GM23248 (cell line): ENCODE results near the gene AFAP1. TPM values are rescaled to one million over a fixed set of nuclear protein-coding genes. Genes with fewer than 3 reads are reported as not detected.

Experiments used
- DNase-seq: peaks from one replicate; pipeline ENCODE4 v3.0.0-alpha.2; 2015
- H2AFZ ChIP-seq: fragments of 200-600 bp; sonication (generic); 2 replicates; pipeline ENCODE4 v1.6.1; 2016; ENCODE audit warnings: antibody characterized with exemption
- H3F3A ChIP-seq: fragments of 200-600 bp; sonication (generic); 2 replicates; pipeline ENCODE4 v1.6.1; 2016; ENCODE audit warnings: mild to moderate bottlenecking, antibody characterized with exemption, mixed run types; ENCODE audit not compliant: insufficient read depth
- H3K27ac ChIP-seq: fragments of 200-600 bp; sonication (generic); 2 replicates; pipeline ENCODE4 v1.5.1; 2016; ENCODE audit warnings: mild to moderate bottlenecking
- H3K27me3 ChIP-seq: fragments of 200-600 bp; sonication (generic); replicated peaks from 2 replicates; pipeline ENCODE4 v1.6.1; 2016; ENCODE audit warnings: mild to moderate bottlenecking; ENCODE audit not compliant: insufficient read depth
- H3K36me3 ChIP-seq: fragments of 200-600 bp; sonication (generic); 2 replicates; pipeline ENCODE4 v1.6.1; 2016; ENCODE audit warnings: low read depth, mild to moderate bottlenecking
- H3K4me1 ChIP-seq: fragments of 200-600 bp; sonication (generic); 2 replicates; pipeline ENCODE4 v1.6.1; 2016; ENCODE audit warnings: mild to moderate bottlenecking; ENCODE audit not compliant: insufficient read depth
- H3K4me2 ChIP-seq: fragments of 200-600 bp; sonication (generic); one replicate; pipeline ENCODE4 v1.6.1; 2016; ENCODE audit warnings: mild to moderate bottlenecking; ENCODE audit not compliant: unreplicated experiment
- H3K4me3 ChIP-seq: fragments of 200-600 bp; sonication (generic); 2 replicates; pipeline ENCODE4 v1.5.1; 2016; ENCODE audit warnings: mild to moderate bottlenecking
- H3K79me2 ChIP-seq: fragments of 200-600 bp; sonication (generic); 2 replicates; pipeline ENCODE4 v1.6.1; 2016; ENCODE audit warnings: mild to moderate bottlenecking; ENCODE audit not compliant: insufficient read depth
- H3K9ac ChIP-seq: fragments of 200-600 bp; sonication (generic); 2 replicates; pipeline ENCODE4 v1.6.1; 2016; ENCODE audit warnings: mild to moderate bottlenecking
- H3K9me2 ChIP-seq: fragments of 200-600 bp; sonication (generic); 2 replicates; pipeline ENCODE4 v1.6.1; 2016; ENCODE audit warnings: mixed run types, mild to moderate bottlenecking, moderate library complexity; ENCODE audit not compliant: insufficient read depth
- H3K9me3 ChIP-seq: fragments of 200-600 bp; sonication (generic); one replicate; pipeline ENCODE4 v1.6.1; 2017; ENCODE audit warnings: low read depth
- H4K20me1 ChIP-seq: fragments of 200-600 bp; sonication (generic); 2 replicates; pipeline ENCODE4 v1.6.0; 2016; ENCODE audit not compliant: insufficient read depth
- EZH2 ChIP-seq: fragments of 200-600 bp; sonication (generic); IDR thresholded peaks from 2 replicates; pipeline ENCODE4 v1.6.1; 2018; ENCODE audit warnings: antibody characterized with exemption, mild to moderate bottlenecking; ENCODE audit not compliant: insufficient read depth, poor library complexity, severe bottlenecking
- EZH2phosphoT487 ChIP-seq: fragments of 200-600 bp; sonication (generic); IDR thresholded peaks from 2 replicates; pipeline ENCODE4 v1.6.1; 2018; ENCODE audit warnings: antibody characterized with exemption, moderate library complexity, mild to moderate bottlenecking, low read depth; ENCODE audit not compliant: insufficient read depth
- WGBS, 2 experiments: methylation state at CpG; one replicate each; pipeline ENCODE4 v1.1.6; 2015 to 2017; ENCODE audit warnings: low lambda C conversion rate in 2 of 2, low coverage in 1 of 2; ENCODE audit errors: missing lambda C conversion rate in 2 of 2; 5-methylcytosine and 5-hydroxymethylcytosine counted together
- in situ Hi-C: fragments of 300-500 bp; cut with MboI; formaldehyde crosslinking; loops from 2 replicates; pipeline ENCODE4 v1.15.0; 2020
- polyA plus RNA-seq: library from polyadenylated mRNA; unstranded; fragments of >200 nt; fragmentation: Nextera tagmentation; extraction: Ambion mirVana; gene quantifications from 2 replicates; pipeline ENCODE4 v1.2.1, GENCODE V29; 2016
- total RNA-seq: library from RNA; depleted of rRNA; stranded (reverse); fragments of >200 nt; shearing (Covaris generic); gene quantifications from 2 replicates; pipeline ENCODE4 v1.2.3, GENCODE V29; 2014

The AFAP1 gene
- total and polyA plus RNA-seq, 2 experiments from 2014 or later = 54.4 to 103 TPM

GRCh38 chr4:7735395-7735794 lies 204.3 kb downstream of the AFAP1 start:
- Histone ChIP-seq H3F3A (no peaks in the 10 kb centered on the region), H3K27me3 (no peaks in the 10 kb centered on the region), H3K4me2 (no peak overlapping the region), H3K9ac (no peak overlapping the region), H3K4me3 (no peak overlapping the region), H3K27ac (no peak overlapping the region), H3K9me3 (no peaks in the 10 kb centered on the region), H4K20me1 (no peaks in the 10 kb centered on the region), H3K4me1 (no peaks in the 10 kb centered on the region), H3K79me2 (no peaks in the 10 kb centered on the region), H3K9me2 (no peaks in the 10 kb centered on the region), H2AFZ (no peak overlapping the region), H3K36me3 (no peaks in the 10 kb centered on the region)
- in situ Hi-C loops = no loop called here
- no peak for DNase-seq
- no peak for TF ChIP-seq EZH2
- 80 to 82% methylated on average over 5 of the region's 5 CpGs for WGBS, 2 experiments

DNA sequence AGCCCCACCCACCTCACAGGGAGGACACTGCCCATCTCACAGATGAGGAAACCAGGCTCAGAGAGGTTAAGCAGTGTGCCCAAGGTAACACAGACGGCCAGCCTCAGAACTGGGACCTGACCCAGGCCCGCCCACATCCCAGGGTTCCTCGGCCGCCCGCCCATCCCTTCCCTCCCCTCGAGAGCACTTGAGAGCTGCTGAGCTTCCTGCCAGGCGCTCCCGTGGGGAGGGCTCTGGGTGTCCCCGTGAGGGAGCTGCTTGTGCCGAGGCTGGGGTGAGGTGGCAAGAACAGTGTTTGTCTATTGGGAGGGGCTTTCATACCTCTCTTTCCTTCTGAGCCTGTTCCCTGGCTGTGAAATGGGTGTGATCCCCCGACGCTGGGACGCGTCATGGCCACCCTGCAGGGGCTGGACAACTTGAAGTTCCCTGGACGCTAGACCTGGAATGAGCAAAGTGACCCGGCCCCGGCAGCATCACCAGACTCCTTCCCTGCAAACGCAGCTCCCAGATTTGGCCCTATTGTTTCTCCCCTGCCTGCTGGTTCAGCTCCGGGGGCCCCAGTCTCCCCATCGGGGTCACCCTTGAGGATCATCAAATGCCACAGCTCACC lies 204.9 kb downstream of the AFAP1 start:
- Histone ChIP-seq H3K9ac (no peak overlapping the region), H3K27me3 (no peaks in the 10 kb centered on the region), H3K9me3 (no peaks in the 10 kb centered on the region), H3K36me3 (no peaks in the 10 kb centered on the region), H4K20me1 (no peaks in the 10 kb centered on the region), H3K4me1 (no peaks in the 10 kb centered on the region), H3K27ac (no peak overlapping the region), H3K9me2 (no peaks in the 10 kb centered on the region), H2AFZ (no peak overlapping the region), H3K79me2 (no peaks in the 10 kb centered on the region), H3F3A (no peaks in the 10 kb centered on the region), H3K4me3 (no peak overlapping the region), H3K4me2 (no peak overlapping the region)
- DNase-seq = no peak
- TF ChIP-seq EZH2phosphoT487 (no peak), EZH2 (no peak)
- in situ Hi-C loops = no loop called here
- 70% methylated on average over 17 to 20 of the region's 20 CpGs for WGBS, 2 experiments

- no peaks in the 10 kb centered on the region for H3F3A ChIP-seq
- H3K4me3 ChIP-seq = no peak overlapping the region
- no peaks in the 10 kb centered on the region for H3K9me2 ChIP-seq
- WGBS, 2 experiments = 76 to 82% methylated on average over 21 to 26 of the region's 26 CpGs
- H2AFZ ChIP-seq = no peak overlapping the region
- no peaks in the 10 kb centered on the region for H3K9me3 ChIP-seq
- no peaks in the 10 kb centered on the region for H3K4me1 ChIP-seq
- no peak overlapping the region for H3K9ac ChIP-seq
- TF ChIP-seq EZH2 (no peak), EZH2phosphoT487 (no peak)
- no peaks in the 10 kb centered on the region for H3K36me3 ChIP-seq
- H3K27me3 ChIP-seq = no peaks in the 10 kb centered on the region
- no peaks in the 10 kb centered on the region for H3K79me2 ChIP-seq
- no peak overlapping the region for H3K27ac ChIP-seq
- in situ Hi-C loops = no loop called here
- H4K20me1 ChIP-seq = no peaks in the 10 kb centered on the region
- H3K4me2 ChIP-seq = no peak overlapping the region
- no peak for DNase-seq
These were observed 205.6 kb downstream of the AFAP1 start for GRCh38 chr4:7733801-7734650.

- Histone ChIP-seq H2AFZ (no peak overlapping the region), H3K4me3 (no peak overlapping the region), H3K27me3 (no peaks in the 10 kb centered on the region), H3F3A (no peaks in the 10 kb centered on the region), H3K36me3 (no peaks in the 10 kb centered on the region), H3K27ac (no peak overlapping the region), H3K9me2 (no peaks in the 10 kb centered on the region), H3K4me1 (no peaks in the 10 kb centered on the region), H4K20me1 (no peaks in the 10 kb centered on the region), H3K4me2 (no peak overlapping the region), H3K9ac (no peak overlapping the region), H3K79me2 (no peaks in the 10 kb centered on the region), H3K9me3 (no peaks in the 10 kb centered on the region)
- in situ Hi-C loops = no loop called here
- DNase-seq = no peak
- 77 to 88% methylated on average over 15 to 16 of the region's 17 CpGs for WGBS, 2 experiments
- TF ChIP-seq EZH2phosphoT487 = no peak
- TF ChIP-seq EZH2 = no peak
These were observed 206.5 kb downstream of the AFAP1 start for GRCh38 chr4:7733201-7733600.
